ENCODE results near the gene ADORA2A.

ADORA2A gene

DNA sequence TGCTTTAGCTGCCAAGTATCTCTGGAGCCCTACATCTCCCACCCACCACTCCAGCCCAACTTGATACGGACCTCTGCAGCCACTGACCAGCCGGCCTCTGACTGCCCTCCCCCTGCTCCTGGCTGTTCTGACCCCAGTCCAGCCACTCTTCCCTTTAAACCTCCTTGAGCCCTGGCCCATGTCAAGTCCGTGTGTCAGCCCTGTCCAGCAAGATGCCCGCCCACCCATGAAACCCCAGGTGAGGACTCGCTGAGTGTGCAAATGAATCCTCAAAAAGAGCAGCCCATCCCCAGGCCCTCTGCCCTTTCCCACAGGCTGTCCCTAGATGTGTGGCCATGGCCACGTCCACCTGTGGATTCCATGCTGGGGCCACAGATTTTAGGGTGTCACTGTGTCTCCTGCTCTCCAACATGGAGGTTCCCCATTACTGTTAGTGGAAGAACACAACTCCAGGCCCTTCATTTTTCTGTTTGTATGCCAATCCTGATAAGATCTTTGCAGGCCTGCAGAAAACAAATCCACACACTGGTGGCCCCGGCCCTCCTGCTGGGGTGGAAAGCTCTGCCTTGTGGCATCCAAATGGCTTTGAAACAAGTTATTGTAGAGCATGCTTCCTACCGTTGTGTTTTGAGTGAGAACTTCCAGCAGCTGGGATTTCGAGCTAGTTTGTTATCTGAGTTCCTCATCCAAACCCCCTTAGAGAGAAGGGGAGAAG is 22.7 kb upstream of the ADORA2A start:
- DNase-seq = no peak

DNA sequence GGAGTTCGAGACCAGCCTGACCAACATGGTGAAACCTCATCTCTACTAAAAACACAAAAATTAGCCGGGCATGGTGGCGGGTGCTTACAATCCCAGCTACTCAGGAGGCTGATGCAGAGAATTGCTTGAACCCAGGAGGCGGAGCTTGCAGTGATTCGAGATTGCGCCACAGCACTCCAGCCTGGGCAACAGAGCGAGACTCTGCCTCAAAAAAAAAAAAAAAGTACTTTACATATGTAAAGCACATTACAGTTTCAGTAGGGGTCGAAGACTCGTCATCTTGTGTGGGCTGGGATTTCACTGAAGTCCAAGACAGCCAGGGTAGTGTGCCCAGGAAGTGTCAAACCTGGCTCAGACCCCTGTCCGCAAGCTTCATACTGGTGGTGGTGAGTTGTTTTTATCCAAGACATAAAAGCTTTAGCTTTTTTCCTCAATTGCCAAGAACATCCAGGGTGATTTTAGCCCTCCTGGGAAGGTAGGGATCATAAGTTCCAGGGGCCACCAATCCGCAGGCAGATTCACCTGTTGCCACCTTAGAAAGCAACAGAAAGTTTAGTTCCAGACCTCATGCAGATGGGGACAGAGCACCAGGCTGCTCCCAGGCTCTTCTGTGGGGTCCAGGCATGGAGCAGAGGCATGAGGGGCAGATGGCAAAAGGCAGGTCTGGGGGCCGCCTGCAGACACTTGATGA is 21.6 kb upstream of the ADORA2A start:
- no peak for DNase-seq

DNA sequence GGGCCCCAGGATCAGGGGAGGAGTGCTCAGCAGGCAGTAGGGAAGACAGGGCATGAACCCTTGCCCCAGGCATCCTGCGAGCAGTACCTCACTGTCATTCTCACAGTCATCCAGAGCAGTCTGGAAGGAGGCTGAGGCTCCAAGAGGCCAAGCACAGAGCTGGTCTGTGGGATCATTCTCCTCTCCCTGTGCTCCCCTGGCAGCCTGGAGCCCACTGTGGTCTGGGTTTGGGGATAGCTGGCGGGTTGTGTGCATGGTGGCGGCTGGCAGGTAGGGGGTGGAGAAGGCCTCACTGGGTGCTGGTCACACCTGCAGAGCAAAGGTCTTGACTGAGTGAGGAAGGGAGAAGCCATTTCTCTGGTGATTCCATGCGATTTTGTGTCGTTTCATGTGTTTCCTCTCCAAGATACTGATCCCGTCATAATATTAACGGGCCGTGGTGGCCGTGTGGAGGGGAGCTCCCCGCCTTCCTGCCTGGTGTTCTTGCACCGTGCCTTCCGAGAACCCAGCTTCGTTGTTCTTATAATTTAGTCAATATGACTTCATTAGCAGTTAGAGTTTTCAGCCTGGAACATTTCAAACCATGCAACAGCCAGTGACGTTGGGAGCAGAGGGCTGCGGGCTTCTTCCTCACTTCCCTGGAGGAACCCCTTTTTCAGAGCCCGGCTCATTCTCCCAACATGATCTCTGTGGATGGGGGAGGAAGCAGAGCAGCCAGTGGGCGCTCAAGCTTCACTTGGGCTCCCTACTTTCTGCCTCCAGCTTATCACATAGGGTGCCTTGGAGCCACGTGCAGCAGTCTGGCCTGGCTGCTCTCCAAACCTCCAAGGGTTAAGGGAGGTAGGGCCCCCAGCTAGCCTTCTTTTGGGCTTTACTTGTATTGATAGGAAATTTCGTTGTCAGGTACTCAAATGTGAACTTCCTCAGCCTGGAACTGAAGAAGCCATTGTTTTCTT is 20.8 kb upstream of the ADORA2A start:
- no peak for DNase-seq

DNA sequence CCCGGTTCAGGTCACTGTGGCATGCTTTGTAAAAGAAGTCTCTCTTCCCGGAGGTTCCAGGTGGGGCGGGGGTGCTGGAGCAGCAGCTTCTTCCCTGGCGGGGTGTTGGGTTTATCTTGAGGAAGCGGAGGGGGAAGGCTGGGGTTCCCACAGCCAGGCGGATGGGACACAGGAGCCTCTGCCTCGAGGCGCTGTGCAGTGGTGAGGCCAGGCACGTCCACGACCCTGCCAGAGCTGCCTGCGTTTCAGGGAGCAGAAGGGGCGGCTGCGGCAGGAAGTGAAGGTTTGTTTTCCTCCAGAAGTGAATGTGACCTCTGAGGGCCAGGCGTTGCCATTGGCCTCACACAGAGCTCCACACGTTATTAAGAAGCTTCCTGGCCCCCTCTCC is 20.1 kb upstream of the ADORA2A start:
- no peak for DNase-seq

DNA sequence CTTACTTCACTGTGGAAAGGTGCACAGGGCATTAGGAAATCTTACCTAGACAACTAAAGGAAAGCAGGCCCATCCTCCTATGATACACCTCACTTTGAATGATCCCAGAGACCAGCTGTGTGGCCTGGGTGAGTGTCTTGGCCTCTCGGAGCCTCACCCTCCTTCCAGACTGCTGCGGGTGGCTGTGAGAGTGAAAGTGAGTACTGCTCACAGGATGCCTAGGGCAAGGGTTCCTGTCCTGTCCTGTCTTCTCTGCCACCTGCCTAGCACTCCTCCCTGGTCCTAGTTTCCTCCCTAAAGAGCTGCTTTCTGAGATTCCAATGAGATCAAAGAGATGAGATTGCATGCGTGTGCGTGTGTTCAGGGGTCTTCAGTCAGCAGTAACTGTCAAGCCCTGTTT is 19.5 kb upstream of the ADORA2A start:
- no peak for DNase-seq

DNA sequence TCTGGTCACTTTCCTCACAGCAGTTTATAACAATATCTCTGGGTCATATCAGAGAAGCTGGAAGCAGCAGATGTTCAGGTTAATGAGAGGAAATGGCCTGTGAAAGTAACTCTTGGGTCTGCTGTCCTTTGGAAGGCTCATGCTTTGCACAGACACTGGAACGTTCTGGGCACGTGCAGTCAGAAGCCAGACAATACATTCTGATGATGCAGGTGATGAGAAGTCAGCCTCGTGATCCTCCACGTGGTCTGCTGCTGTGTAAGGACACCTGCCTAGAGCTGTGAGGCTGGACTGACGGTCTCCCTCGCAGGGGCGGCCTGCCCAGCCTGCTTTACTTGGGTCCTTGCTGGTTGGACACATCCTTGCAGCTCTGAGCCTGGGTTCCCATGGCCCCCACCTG is 18.8 kb upstream of the ADORA2A start:
- DNase-seq = no peak

DNA sequence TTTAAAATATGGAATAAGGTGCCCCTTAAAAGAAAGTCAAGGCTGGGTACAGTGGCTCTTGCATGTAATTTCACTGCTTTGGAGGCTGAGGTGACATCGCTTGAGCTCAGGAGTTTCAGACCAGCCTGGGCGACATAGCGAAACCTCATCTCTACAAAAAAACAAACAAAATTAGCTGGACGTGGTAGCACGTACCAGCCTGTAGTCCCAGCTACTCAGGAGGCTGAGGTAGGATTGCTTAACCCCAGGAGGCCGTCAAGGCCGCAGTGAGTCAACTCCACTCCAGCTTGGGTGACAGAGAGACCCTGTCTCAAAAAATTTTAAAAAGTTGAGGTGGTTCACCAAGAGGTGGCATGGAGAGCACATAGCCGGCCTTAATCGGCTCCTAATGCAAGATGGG is 17.7 kb upstream of the ADORA2A start:
- DNase-seq = no peak

DNA sequence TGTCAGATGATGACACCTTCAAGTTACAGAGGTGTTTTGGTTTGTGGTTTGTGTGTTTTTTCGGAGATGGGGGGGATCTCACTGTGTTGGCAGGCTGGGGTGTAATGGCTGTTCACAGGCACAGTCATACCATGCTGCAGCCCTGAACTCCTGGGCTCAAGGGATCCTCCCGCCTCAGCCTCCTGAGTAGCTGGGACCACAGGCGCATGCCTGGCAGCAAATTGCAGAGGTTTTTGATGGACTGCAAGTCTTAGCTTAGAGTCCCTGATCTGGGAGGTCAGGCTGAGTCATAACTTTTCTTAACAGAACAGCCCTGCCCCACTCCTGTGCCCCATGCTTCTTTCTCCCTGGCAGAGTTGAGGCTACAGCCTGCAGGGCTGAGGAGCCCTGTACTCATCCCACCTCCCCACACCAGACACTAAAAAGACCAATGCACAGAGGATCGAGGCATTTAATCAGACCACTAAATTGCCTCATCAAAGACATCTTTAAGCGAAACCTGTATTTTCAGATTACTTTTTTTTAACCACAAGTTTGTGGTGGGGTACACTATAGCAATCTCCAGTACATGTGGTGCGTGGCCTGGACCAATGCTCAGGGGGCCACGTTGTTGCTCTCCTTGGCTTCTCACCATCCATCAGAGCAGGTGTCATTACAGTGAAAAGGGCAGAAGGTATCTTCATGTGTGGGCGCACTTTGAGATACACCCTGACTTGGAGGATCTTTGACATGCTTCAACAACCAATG is 17.1 kb upstream of the ADORA2A start:
- DNase-seq = no peak

DNA sequence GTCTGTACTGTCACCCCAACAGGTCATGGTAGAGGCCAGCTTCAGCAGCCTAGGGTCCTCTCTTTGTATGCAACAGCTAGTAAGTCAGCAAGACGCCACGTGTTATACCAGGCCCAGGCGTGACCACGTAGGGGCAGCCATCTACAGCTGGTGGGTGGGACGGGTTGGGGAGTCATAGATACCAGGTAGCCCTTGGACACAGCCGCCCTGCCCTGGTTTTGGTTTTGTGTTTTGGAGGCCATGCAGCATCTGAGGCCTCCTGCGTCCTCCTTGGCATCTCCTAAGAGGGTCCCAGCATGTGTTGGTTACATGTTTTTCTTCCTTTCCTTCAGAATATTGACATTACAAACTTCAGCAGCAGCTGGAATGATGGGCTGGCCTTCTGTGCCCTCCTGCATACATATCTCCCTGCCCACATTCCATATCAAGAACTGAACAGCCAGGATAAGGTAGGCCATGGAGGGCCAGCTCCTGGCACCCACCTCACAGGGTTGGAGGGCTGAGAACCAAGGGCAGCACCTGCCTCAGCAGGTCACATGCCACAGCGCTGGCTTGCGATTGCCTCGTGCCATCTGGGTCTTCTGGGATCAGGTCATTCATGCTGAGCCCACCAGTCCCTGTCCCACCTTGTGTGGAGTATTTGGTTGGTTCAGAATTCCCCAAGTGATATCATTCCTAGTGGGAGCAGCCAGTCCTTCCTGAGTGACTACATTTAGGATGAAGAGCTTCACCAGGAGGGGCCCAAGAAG is 16.0 kb upstream of the ADORA2A start:
- DNase-seq = no peak

- no peak for DNase-seq
Measured at GRCh38 chr22:24412274-24412673, 15.1 kb upstream of the ADORA2A start.

DNA sequence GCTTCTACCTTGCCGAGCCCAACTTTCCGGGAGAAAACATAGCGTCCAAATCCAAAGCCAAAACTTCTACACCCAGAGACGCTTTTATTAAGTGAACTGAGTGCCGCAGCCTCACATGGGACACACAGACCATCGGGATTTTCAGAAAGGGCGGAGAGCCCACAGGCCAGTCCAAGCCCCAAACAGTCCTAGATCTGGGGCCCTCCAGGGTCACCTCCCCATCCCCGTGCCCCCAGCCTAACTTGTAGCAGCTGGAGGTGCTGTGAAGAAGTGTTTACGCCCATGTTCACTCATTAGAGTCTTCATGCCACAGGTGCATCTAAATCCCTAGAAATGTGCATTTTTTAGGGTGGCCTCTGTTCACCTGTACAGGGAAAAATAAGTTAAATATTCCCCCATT is 14.1 kb upstream of the ADORA2A start:
- DNase-seq = no peak

GRCh38 chr22:24413736-24414385 is 13.5 kb upstream of the ADORA2A start:
- no peak for DNase-seq

- DNase-seq = no peak
Measured at GRCh38 chr22:24414523-24414922, 12.9 kb upstream of the ADORA2A start.

- DNase-seq = no peak
Measured at GRCh38 chr22:24414984-24415945, 12.1 kb upstream of the ADORA2A start.

GRCh38 chr22:24416095-24416494 is 11.3 kb upstream of the ADORA2A start:
- DNase-seq = no peak

DNA sequence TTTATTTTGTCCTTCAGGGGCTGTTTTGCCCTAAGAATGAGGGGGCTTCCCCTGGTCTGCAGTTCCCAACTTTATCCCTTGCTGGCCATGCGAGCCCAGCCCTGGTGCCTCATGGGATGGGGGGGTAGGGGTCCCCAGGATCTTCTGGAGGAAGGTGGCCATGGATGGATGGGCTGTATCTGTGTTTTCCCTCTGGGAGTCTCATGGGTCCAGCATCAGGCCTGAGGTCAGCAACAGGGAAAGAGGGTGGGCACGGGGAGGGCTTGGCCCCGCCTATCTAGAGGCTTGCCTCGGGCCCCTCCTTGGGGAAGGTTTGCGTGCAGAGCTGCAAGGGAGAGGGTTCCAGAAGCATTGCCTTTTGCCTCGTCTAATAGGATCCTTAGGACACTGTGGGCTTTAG is 10.8 kb upstream of the ADORA2A start:
- no peak for DNase-seq

DNA sequence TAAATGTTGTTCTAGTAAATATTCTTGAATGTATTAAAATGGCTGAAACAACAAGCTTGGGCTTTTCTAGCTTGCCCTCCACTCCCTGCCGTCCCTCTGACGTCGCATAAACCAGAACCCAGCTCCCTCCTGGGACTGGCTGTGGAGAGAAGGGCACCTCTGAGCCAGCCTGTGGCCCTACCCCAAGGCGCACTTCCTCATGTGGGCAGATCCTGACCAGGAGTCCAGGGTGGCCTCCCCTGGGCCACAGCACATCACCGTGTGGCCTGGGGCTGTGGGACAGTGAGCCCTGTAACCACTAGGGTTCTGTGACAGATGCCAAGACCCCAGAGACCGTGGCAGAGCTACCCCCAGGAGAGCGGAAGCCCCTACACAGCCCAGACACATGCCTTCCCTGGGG is 10.2 kb upstream of the ADORA2A start:
- DNase-seq = no peak

- DNase-seq = no peak
Measured at GRCh38 chr22:24417901-24418641, 9.3 kb upstream of the ADORA2A start.

DNA sequence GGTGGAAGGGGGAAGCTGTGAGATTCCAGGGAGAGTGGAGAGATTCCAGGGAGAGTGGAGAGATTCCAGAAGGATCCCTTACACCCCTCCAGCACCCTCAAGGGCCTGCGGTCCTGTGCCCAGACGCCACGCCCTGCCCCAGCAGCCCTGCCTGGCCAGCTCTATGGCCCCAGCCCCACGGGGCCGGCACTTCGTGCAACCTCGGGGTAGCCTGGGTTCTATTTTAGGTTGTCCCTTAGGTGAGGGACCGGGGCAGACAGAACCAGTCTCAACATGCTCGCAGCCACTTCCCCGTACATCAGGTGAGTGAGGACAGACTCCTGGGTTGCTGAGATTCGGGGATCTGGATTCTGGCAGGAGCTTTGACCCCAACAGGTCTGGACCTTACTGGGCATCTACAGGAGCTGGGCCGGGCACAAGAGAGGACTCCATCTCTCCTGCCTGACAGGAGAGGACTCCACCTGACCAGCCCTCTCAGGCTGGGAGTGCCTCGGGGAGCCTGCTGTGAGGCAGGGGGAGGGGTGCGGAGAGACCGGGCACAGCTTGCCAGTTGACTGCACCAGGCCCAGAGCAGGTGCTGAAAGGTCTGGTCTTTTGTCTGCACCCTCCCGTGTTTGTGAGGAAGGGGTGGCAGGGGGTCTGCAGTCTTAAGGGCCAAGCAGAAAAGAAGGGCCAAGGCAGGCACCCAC is 8.5 kb upstream of the ADORA2A start:
- DNase-seq = no peak
